NB4 (cell line): ENCODE data around the gene TBC1D1.

Source experiments
- DNase-seq: peaks from one replicate; pipeline ENCODE4 v3.0.0; 2010; ENCODE audit warnings: low read depth
- H3K4me3 ChIP-seq: one replicate; pipeline ENCODE4 v1.5.1; 2011; ENCODE audit warnings: mild to moderate bottlenecking, low read depth, low read length, moderate library complexity
- CTCF ChIP-seq: IDR thresholded peaks from one replicate; pipeline ENCODE4 v1.5.1; 2012; ENCODE audit warnings: low read depth, low read length
- MAX ChIP-seq: IDR thresholded peaks from 2 replicates; pipeline ENCODE4 v1.6.1; 2011; ENCODE audit warnings: low read depth, low read length
- MYC ChIP-seq: IDR thresholded peaks from 2 replicates; pipeline ENCODE4 v1.6.1; 2011; ENCODE audit warnings: low read depth, low read length
- POLR2A ChIP-seq: IDR thresholded peaks from 2 replicates; pipeline ENCODE4 v1.6.1; 2011; ENCODE audit warnings: mild to moderate bottlenecking; ENCODE audit not compliant: insufficient read length; ENCODE audit errors: extremely low read depth

The TBC1D1 gene

GRCh38 chr4:38113132-38113531 lies 222.2 kb downstream of the TBC1D1 start:
- no peak overlapping the region for H3K4me3 ChIP-seq
- DNase-seq = no peak
- no peak for TF ChIP-seq MYC
- TF ChIP-seq MAX = no peak
- no peak for TF ChIP-seq CTCF
- no peak for TF ChIP-seq POLR2A

GRCh38 chr4:38113551-38113950 lies 222.7 kb downstream of the TBC1D1 start:
- no peak overlapping the region for H3K4me3 ChIP-seq
- TF ChIP-seq MAX = no peak
- TF ChIP-seq CTCF = no peak
- TF ChIP-seq MYC = no peak
- TF ChIP-seq POLR2A = no peak

GRCh38 chr4:38114386-38115150 lies 223.7 kb downstream of the TBC1D1 start:
- TF ChIP-seq MAX (no peak), CTCF (no peak), MYC (no peak), POLR2A (no peak)
- H3K4me3 ChIP-seq = no peak overlapping the region
- DNase-seq = no peak

More at GRCh38 chr4:38113551-38113950, 222.7 kb downstream of the TBC1D1 start:
- DNase-seq = no peak

- no peak for TF ChIP-seq CTCF
- TF ChIP-seq POLR2A = no peak
- no peak for TF ChIP-seq MYC
- no peak for TF ChIP-seq MAX
- no peak for DNase-seq
- H3K4me3 ChIP-seq = no peak overlapping the region
Measured at GRCh38 chr4:38115601-38116000, 224.7 kb downstream of the TBC1D1 start.

- no peak overlapping the region for H3K4me3 ChIP-seq
- TF ChIP-seq MYC (no peak), CTCF (no peak)
- no peak for DNase-seq
Measured at GRCh38 chr4:38117591-38117990, 226.7 kb downstream of the TBC1D1 start.
